DOHH2 (cell line): ENCODE data around the gene MS4A10.
A peak's percentile ranks its signal among the peaks of the same experiment; 100 is the strongest.

Experiments
- H3F3A ChIP-seq: fragments of 200-600 bp; sonication (generic), shearing (Covaris generic); 2 replicates; pipeline ENCODE4 v1.6.0; 2016; ENCODE audit warnings: antibody characterized with exemption, mild to moderate bottlenecking; ENCODE audit not compliant: control insufficient read depth, insufficient read depth
- H3K27ac ChIP-seq: fragments of 200-600 bp; sonication (generic); 2 replicates; pipeline ENCODE4 v1.5.1; 2014; ENCODE audit warnings: low read depth, mild to moderate bottlenecking, low read length, moderate library complexity
- H3K27me3 ChIP-seq: fragments of 200-600 bp; sonication (generic); 2 replicates; pipeline ENCODE4 v1.6.1; 2014; ENCODE audit warnings: mild to moderate bottlenecking, low read length, mixed read lengths; ENCODE audit not compliant: control insufficient read depth
- H3K36me3 ChIP-seq: fragments of 200-600 bp; sonication (generic); 2 replicates; pipeline ENCODE4 v1.6.1; 2014; ENCODE audit warnings: mild to moderate bottlenecking, low read length, moderate library complexity, mixed read lengths; ENCODE audit not compliant: control insufficient read depth
- H3K4me1 ChIP-seq: fragments of 200-600 bp; sonication (generic); 2 replicates; pipeline ENCODE4 v1.6.1; 2014; ENCODE audit warnings: mild to moderate bottlenecking, low read length, mixed read lengths; ENCODE audit not compliant: control insufficient read depth
- H3K4me2 ChIP-seq: fragments of 200-600 bp; sonication (generic); 2 replicates; pipeline ENCODE4 v1.6.0; 2014; ENCODE audit warnings: mild to moderate bottlenecking, low read length, moderate library complexity
- H3K4me3 ChIP-seq: fragments of 200-600 bp; sonication (generic); 2 replicates; pipeline ENCODE4 v1.5.1; 2014; ENCODE audit warnings: mild to moderate bottlenecking, low read length, mixed read lengths
- H3K79me2 ChIP-seq: fragments of 200-600 bp; sonication (generic); 2 replicates; pipeline ENCODE4 v1.6.1; 2014; ENCODE audit warnings: mild to moderate bottlenecking, low read length, mixed read lengths; ENCODE audit not compliant: control insufficient read depth
- H3K9me2 ChIP-seq: fragments of 200-600 bp; sonication (generic); replicated peaks from 2 replicates; pipeline ENCODE4 v1.6.1; 2014; ENCODE audit warnings: mild to moderate bottlenecking, low read length, mixed read lengths; ENCODE audit not compliant: control insufficient read depth
- H3K9me3 ChIP-seq: fragments of 200-600 bp; sonication (generic); 2 replicates; pipeline ENCODE4 v1.6.1; 2014; ENCODE audit warnings: antibody characterized with exemption, low read length, mixed read lengths; ENCODE audit not compliant: control insufficient read depth, insufficient read depth
- H4K20me1 ChIP-seq: fragments of 200-600 bp; sonication (generic); 2 replicates; pipeline ENCODE4 v1.6.0; 2014; ENCODE audit warnings: low read depth, mild to moderate bottlenecking, antibody characterized with exemption, low read length, moderate library complexity; ENCODE audit not compliant: control insufficient read depth, insufficient read depth
- CTCF ChIP-seq: fragments of 200-600 bp; sonication (generic); IDR thresholded peaks from one replicate; pipeline ENCODE4 v1.5.1; 2014; ENCODE audit warnings: antibody characterized with exemption, mild to moderate bottlenecking, low read depth, low read length; ENCODE audit not compliant: poor library complexity, severe bottlenecking
- EZH2phosphoT487 ChIP-seq: fragments of 200-600 bp; sonication (generic); IDR thresholded peaks from 2 replicates; pipeline ENCODE4 v1.6.1; 2017; ENCODE audit warnings: borderline replicate concordance, mild to moderate bottlenecking, antibody characterized with exemption, low read length, moderate library complexity, mixed read lengths

Gene MS4A10

DNA sequence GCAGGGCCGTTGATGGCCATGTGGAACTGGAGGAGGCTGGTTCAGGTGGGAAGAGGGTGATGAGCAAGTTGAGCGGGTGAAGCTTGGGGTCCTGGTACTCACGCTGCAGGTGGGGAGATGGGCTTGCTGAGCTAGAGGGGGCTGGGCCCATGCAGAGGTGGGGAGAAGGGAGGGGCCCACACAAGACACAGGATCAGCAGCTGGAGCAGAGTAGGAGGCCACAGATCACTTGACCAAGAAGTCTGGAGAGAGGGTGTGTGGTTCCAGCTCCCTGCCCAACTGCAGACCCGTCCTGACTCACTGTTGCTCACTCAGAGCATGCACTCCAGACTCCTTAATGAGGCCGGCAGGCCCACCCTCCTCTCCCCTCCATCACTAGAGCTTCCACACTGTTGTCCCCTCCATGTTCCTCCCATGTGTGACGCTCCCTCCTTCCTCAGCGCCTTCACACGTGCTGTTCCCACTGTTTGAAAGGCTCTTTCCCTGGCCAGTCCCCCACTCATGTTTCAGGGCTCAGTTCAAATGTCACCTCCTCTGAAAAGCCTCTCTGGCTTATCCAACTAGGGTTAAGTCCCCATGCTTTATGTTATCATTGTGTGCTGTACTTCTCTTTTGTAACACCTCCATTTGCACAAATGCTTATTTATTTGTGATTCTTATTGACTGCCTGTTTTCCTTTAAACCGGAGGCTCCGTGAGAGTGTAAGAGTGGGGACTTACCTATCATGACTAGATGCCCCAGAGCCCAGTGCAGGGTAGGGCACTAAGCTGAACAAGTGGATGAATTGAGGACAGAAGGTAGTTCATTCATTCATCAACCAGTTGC, 59.1 kb downstream of the MS4A10 start:
- Histone ChIP-seq H3K79me2 (peaks cover 63% of the 10 kb centered on the region), H3K4me2 (peak overlapping the region; percentile 87), H3K36me3 (peaks cover 56% of the 10 kb centered on the region), H3K9me3 (no peaks in the 10 kb centered on the region), H3K27ac (no peak overlapping the region), H3K9me2 (no peaks in the 10 kb centered on the region), H3K27me3 (no peaks in the 10 kb centered on the region), H3F3A (no peaks in the 10 kb centered on the region), H3K4me1 (peaks cover 31% of the 10 kb centered on the region), H4K20me1 (peaks cover 6% of the 10 kb centered on the region; the same call in 1 of the 2 replicates), H3K4me3 (peak overlapping the region; percentile 84)
- TF ChIP-seq CTCF (no peak), EZH2phosphoT487 (no peak)

- Histone ChIP-seq H3K27me3 (no peaks in the 10 kb centered on the region), H4K20me1 (peaks cover 6% of the 10 kb centered on the region; the same call in 1 of the 2 replicates), H3K9me3 (no peaks in the 10 kb centered on the region), H3K4me1 (peaks cover 31% of the 10 kb centered on the region), H3K36me3 (peaks cover 62% of the 10 kb centered on the region), H3K27ac (no peak overlapping the region), H3K79me2 (peaks cover 63% of the 10 kb centered on the region), H3K4me2 (peak overlapping the region; percentile 87), H3K9me2 (no peaks in the 10 kb centered on the region), H3K4me3 (peak overlapping the region; percentile 84), H3F3A (no peaks in the 10 kb centered on the region)
- TF ChIP-seq EZH2phosphoT487 (no peak), CTCF (no peak)
Observed at GRCh38 chr11:60844870-60845221, 59.7 kb downstream of the MS4A10 start.

DNA sequence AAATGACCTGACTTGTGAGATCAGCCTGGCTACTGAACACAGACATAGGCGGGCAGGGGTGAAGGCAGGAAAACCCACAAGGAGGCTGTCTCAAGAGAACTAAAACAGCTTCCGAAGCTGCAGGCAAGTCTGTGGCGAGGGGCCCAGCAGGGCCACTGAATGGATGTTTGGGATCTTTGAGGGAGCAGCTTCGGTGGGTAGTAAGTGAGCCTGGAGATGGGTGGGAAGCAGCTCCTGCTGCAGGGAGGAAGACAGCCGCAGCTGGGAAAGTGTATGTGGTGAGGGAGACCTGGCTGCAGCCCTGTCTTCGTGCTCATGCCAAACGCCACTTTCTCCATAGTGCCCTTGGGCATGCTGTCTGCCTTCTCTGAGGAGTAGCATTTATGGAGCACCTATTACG, 60.2 kb downstream of the MS4A10 start:
- H3K4me1 ChIP-seq = peaks cover 31% of the 10 kb centered on the region
- H4K20me1 ChIP-seq = peaks cover 6% of the 10 kb centered on the region; the same call in 1 of the 2 replicates
- H3K9me2 ChIP-seq = no peaks in the 10 kb centered on the region
- H3F3A ChIP-seq = no peaks in the 10 kb centered on the region
- no peak overlapping the region for H3K27ac ChIP-seq
- no peaks in the 10 kb centered on the region for H3K9me3 ChIP-seq
- peak overlapping the region; percentile 87 for H3K4me2 ChIP-seq
- TF ChIP-seq CTCF (no peak), EZH2phosphoT487 (no peak)
- H3K36me3 ChIP-seq = peaks cover 67% of the 10 kb centered on the region
- H3K27me3 ChIP-seq = no peaks in the 10 kb centered on the region
- peaks cover 63% of the 10 kb centered on the region for H3K79me2 ChIP-seq
- H3K4me3 ChIP-seq = peak overlapping the region; percentile 84
